ENCODE measurements around the gene NEDD4. TPM values are rescaled to one million over a fixed set of nuclear protein-coding genes. Genes with fewer than 3 reads are reported as not detected.
A peak's percentile ranks its signal among the peaks of the same experiment; 100 is the strongest.

NEDD4 gene
- total RNA-seq, 1 donor from 2014 or later = 33.9 TPM

GRCh38 chr15:55819397-55820034 is 173.9 kb downstream of the NEDD4 start:
- no peaks in the 10 kb centered on the region for H3K36me3 Mint-ChIP-seq (ENCODE audit: low read depth, unreplicated experiment)
- TF ChIP-seq CTCF (IDR thresholded peaks at IDR 0.05; ENCODE audit: unreplicated experiment) = no peak
- no peak for DNase-seq (ENCODE audit: low spot score)
- H3K27ac Mint-ChIP-seq (ENCODE audit: unreplicated experiment) = no peak overlapping the region
- peaks cover 15% of the 10 kb centered on the region for H3K4me1 Mint-ChIP-seq (ENCODE audit: unreplicated experiment)
- peaks cover 2% of the 10 kb centered on the region for H3K27me3 Mint-ChIP-seq (ENCODE audit: unreplicated experiment)
- H3K9me3 Mint-ChIP-seq (ENCODE audit: unreplicated experiment) = no peaks in the 10 kb centered on the region
- no peak overlapping the region for H3K4me3 Mint-ChIP-seq (ENCODE audit: unreplicated experiment)

DNA sequence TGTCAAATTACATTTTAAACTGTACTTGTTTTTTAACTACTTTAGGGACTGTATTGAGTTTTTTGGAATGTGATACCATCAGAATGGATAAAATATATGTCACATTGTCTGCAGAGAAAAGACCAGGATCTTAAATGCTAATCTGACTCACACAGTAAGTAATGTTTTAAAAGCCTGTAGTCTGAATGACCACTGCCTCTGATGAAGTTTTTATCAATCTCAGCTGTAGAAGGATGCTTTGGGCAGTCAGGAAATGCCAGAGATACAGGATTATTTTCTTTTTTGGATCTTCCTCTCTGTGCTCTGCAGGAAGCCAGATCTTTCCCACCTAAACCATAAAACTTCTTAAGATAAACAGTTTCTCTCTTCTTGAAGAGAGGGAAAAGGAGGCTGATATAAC is 177.4 kb downstream of the NEDD4 start:
- Mint-ChIP-seq H3K9me3 (ENCODE audit: unreplicated experiment) (no peaks in the 10 kb centered on the region), H3K4me1 (ENCODE audit: unreplicated experiment) (peaks cover 15% of the 10 kb centered on the region), H3K27me3 (ENCODE audit: unreplicated experiment) (peaks cover 2% of the 10 kb centered on the region), H3K36me3 (ENCODE audit: low read depth, unreplicated experiment) (no peaks in the 10 kb centered on the region), H3K27ac (ENCODE audit: unreplicated experiment) (peak overlapping the region; percentile 22), H3K4me3 (ENCODE audit: unreplicated experiment) (no peak overlapping the region)
- TF ChIP-seq CTCF (IDR thresholded peaks at IDR 0.05; ENCODE audit: unreplicated experiment) = no peak
- DNase-seq (ENCODE audit: low spot score) = no peak

GRCh38 chr15:55802600-55803376 is 190.6 kb downstream of the NEDD4 start:
- Mint-ChIP-seq H3K36me3 (ENCODE audit: low read depth, unreplicated experiment) (peaks cover 2% of the 10 kb centered on the region), H3K27ac (ENCODE audit: unreplicated experiment) (no peak overlapping the region), H3K4me3 (ENCODE audit: unreplicated experiment) (no peak overlapping the region), H3K27me3 (ENCODE audit: unreplicated experiment) (no peaks in the 10 kb centered on the region), H3K4me1 (ENCODE audit: unreplicated experiment) (peaks cover 18% of the 10 kb centered on the region), H3K9me3 (ENCODE audit: unreplicated experiment) (no peaks in the 10 kb centered on the region)
- no peak for TF ChIP-seq CTCF (IDR thresholded peaks at IDR 0.05; ENCODE audit: unreplicated experiment)
- DNase-seq (ENCODE audit: low spot score) = no peak

GRCh38 chr15:55800216-55800615 is 193.2 kb downstream of the NEDD4 start:
- Mint-ChIP-seq H3K9me3 (ENCODE audit: unreplicated experiment) (peaks cover 4% of the 10 kb centered on the region), H3K27ac (ENCODE audit: unreplicated experiment) (no peak overlapping the region), H3K27me3 (ENCODE audit: unreplicated experiment) (peaks cover 2% of the 10 kb centered on the region), H3K4me1 (ENCODE audit: unreplicated experiment) (peaks cover 12% of the 10 kb centered on the region), H3K36me3 (ENCODE audit: low read depth, unreplicated experiment) (peaks cover 7% of the 10 kb centered on the region), H3K4me3 (ENCODE audit: unreplicated experiment) (no peak overlapping the region)
- DNase-seq (ENCODE audit: low spot score) = no peak
- TF ChIP-seq CTCF (IDR thresholded peaks at IDR 0.05; ENCODE audit: unreplicated experiment) = no peak

Measured in endothelial cell (in vitro differentiated cells).